ENCODE measurements around the gene KRTAP5-5. TPM values are rescaled to one million over a fixed set of nuclear protein-coding genes. Genes with fewer than 3 reads are reported as not detected.

KRTAP5-5 gene
- total and polyA plus RNA-seq, 2 experiments from 2014 or later: not detected

- Histone ChIP-seq H3K79me2 (replicated peaks; ENCODE audit: insufficient read depth) (no peaks in the 10 kb centered on the region), H4K20me1 (replicated peaks; ENCODE audit: insufficient read depth) (no peaks in the 10 kb centered on the region), H2AFZ (no peak overlapping the region), H3K27ac (ENCODE audit: low read depth) (no peak overlapping the region), H3K27me3 (ENCODE audit: insufficient read depth) (no peaks in the 10 kb centered on the region), H3F3A (replicated peaks; ENCODE audit: low read depth) (no peaks in the 10 kb centered on the region), H3K9me2 (ENCODE audit: insufficient read depth) (no peaks in the 10 kb centered on the region), H3K4me1 (ENCODE audit: insufficient read depth) (no peaks in the 10 kb centered on the region), H3K4me3 (no peak overlapping the region), H3K36me3 (ENCODE audit: insufficient read depth) (no peaks in the 10 kb centered on the region), H3K4me2 (no peak overlapping the region)
- TF ChIP-seq CTCF (conservative IDR thresholded peaks at IDR 0.05; ENCODE audit: low read depth in 2 of 2) (no peak), ZNF331 (CRISPR knock-in tag; IDR thresholded peaks at IDR 0.05; ENCODE audit: low read depth) (no peak), JUNB (IDR thresholded peaks at IDR 0.05; ENCODE audit: unreplicated experiment) (no peak), ETS1 (IDR thresholded peaks at IDR 0.05) (no peak), CREB1 (CRISPR knock-in tag; IDR thresholded peaks at IDR 0.05; ENCODE audit: low read depth) (no peak)
- TF ChIP-seq, protein P1, sequence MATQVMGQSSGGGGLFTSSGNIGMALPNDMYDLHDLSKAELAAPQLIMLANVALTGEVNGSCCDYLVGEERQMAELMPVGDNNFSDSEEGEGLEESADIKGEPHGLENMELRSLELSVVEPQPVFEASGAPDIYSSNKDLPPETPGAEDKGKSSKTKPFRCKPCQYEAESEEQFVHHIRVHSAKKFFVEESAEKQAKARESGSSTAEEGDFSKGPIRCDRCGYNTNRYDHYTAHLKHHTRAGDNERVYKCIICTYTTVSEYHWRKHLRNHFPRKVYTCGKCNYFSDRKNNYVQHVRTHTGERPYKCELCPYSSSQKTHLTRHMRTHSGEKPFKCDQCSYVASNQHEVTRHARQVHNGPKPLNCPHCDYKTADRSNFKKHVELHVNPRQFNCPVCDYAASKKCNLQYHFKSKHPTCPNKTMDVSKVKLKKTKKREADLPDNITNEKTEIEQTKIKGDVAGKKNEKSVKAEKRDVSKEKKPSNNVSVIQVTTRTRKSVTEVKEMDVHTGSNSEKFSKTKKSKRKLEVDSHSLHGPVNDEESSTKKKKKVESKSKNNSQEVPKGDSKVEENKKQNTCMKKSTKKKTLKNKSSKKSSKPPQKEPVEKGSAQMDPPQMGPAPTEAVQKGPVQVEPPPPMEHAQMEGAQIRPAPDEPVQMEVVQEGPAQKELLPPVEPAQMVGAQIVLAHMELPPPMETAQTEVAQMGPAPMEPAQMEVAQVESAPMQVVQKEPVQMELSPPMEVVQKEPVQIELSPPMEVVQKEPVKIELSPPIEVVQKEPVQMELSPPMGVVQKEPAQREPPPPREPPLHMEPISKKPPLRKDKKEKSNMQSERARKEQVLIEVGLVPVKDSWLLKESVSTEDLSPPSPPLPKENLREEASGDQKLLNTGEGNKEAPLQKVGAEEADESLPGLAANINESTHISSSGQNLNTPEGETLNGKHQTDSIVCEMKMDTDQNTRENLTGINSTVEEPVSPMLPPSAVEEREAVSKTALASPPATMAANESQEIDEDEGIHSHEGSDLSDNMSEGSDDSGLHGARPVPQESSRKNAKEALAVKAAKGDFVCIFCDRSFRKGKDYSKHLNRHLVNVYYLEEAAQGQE (IDR thresholded peaks at IDR 0.05; ENCODE audit: unreplicated experiment): no peak
- Mint-ChIP-seq H3K4me3 (no peak overlapping the region), H3K27me3 (ENCODE audit: insufficient read depth, low read depth, poor library complexity) (peaks cover 8% of the 10 kb centered on the region), H3K27ac (no peak overlapping the region), H3K4me1 (peaks cover 5% of the 10 kb centered on the region; the same call in 2 of the 3 replicates), H3K36me3 (ENCODE audit: low read depth) (no peaks in the 10 kb centered on the region), H3K9me3 (no peaks in the 10 kb centered on the region; the same call in 2 of the 3 replicates)
- no peak for DNase-seq (ENCODE audit: low spot score)
- ATAC-seq: no peak
Observed at GRCh38 chr11:1643146-1643690, 13.6 kb downstream of the KRTAP5-5 start.

DNA sequence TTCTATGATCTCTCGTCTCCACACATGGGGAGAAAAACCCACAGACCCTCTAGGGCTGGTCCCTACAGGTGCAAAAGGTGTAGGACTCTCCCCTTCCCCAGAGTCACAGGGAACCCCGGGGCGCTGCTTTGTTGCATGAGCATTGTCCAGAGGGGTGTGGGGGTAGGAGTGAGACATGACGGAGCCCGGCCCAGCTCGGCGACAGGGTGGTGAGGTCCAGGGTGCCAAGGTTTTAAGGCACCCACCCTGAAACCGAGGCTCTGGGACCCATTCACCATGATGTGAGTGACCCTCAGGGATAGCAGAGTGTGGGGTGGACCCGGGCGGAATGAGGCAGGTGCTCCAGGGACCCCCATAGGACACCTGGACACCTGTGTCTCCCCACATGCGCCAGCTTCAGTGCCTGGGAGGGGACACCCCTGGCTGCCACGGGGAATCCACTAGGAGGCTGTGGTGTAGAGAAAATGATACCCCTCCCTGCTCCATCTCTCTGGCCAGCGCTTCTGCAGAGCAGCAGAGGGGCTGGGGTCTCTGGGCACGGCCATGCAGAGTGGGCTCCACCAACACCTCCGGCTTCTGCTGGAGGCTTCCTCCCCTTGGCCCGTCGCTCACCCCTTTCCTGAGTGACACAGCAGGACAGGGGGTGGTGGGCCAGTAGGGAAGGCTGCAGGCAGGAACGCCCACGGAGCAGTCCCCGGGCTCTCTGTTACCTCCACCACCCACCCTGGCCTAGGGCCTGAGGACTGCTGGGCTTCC lies 15.2 kb downstream of the KRTAP5-5 start:
- H3F3A ChIP-seq (replicated peaks; ENCODE audit: low read depth): no peaks in the 10 kb centered on the region
- Mint-ChIP-seq H3K4me3 (no peak overlapping the region), H3K9me3 (no peaks in the 10 kb centered on the region; the same call in 2 of the 3 replicates), H3K27me3 (ENCODE audit: insufficient read depth, low read depth, poor library complexity) (peaks cover 4% of the 10 kb centered on the region), H3K4me1 (peaks cover 3% of the 10 kb centered on the region; the same call in 2 of the 3 replicates), H3K36me3 (ENCODE audit: low read depth) (no peaks in the 10 kb centered on the region), H3K27ac (no peak overlapping the region)
- H3K4me2 ChIP-seq: no peak overlapping the region
- H3K27ac ChIP-seq (ENCODE audit: low read depth): no peak overlapping the region
- DNase-seq (ENCODE audit: low spot score): no peak
- no peaks in the 10 kb centered on the region for H4K20me1 ChIP-seq (replicated peaks; ENCODE audit: insufficient read depth)
- H3K4me3 ChIP-seq: no peak overlapping the region
- no peaks in the 10 kb centered on the region for H3K36me3 ChIP-seq (ENCODE audit: insufficient read depth)
- no peaks in the 10 kb centered on the region for H3K4me1 ChIP-seq (ENCODE audit: insufficient read depth)
- H3K79me2 ChIP-seq (replicated peaks; ENCODE audit: insufficient read depth): no peaks in the 10 kb centered on the region
- H3K27me3 ChIP-seq (ENCODE audit: insufficient read depth): no peaks in the 10 kb centered on the region
- H3K9me2 ChIP-seq (ENCODE audit: insufficient read depth): no peaks in the 10 kb centered on the region
- no peak overlapping the region for H2AFZ ChIP-seq
- ATAC-seq: no peak
- TF ChIP-seq CTCF (conservative IDR thresholded peaks at IDR 0.05; ENCODE audit: low read depth in 2 of 2): no peak
- TF ChIP-seq, protein P1 (IDR thresholded peaks at IDR 0.05; ENCODE audit: unreplicated experiment): no peak
- no peak for TF ChIP-seq STAT1 (IDR thresholded peaks at IDR 0.05; ENCODE audit: unreplicated experiment)
- TF ChIP-seq CREB1 (CRISPR knock-in tag; IDR thresholded peaks at IDR 0.05; ENCODE audit: low read depth): no peak
- TF ChIP-seq POLR2AphosphoS5 (IDR thresholded peaks at IDR 0.05; ENCODE audit: low read depth): no peak
- TF ChIP-seq EZH2phosphoT487 (IDR thresholded peaks at IDR 0.05; ENCODE audit: unreplicated experiment): no peak
- no peak for TF ChIP-seq NANOG (IDR thresholded peaks at IDR 0.05; ENCODE audit: borderline replicate concordance)
- no peak for TF ChIP-seq JUNB (IDR thresholded peaks at IDR 0.05; ENCODE audit: unreplicated experiment)
